ENCODE results near the gene RNF157.

DNA sequence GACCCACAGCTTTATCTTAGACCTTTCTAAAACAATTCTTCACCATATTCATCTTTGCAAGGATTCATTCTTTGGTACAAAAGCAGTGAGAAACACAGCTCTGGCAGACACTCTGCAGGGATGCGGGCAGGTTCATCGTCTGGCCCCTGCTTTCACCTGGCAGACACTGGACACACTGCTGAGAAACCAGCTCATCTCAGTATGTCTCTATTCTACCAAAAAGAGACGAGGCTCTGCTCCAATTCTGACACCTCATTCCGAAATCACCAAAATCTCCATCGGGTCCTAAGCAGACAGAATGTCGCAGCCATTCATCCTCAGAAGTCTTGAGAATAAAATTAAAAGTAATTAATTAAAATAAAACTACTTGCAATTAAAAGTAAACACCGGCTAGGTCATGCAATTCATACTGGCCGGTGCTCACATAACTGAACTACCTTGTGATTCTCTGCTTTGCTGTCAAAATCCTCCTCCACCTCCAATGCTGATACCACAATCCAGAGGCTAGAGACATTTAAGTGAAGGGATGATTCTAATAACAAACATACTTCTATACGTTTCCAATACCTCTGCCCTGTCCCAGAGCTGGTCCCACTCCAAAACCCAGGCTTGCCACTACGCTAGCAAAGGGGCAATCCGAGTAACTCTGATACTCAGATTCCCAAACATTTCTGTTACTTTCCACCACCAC, 1.3 kb downstream of the RNF157 start:
- TF ChIP-seq, protein P1, sequence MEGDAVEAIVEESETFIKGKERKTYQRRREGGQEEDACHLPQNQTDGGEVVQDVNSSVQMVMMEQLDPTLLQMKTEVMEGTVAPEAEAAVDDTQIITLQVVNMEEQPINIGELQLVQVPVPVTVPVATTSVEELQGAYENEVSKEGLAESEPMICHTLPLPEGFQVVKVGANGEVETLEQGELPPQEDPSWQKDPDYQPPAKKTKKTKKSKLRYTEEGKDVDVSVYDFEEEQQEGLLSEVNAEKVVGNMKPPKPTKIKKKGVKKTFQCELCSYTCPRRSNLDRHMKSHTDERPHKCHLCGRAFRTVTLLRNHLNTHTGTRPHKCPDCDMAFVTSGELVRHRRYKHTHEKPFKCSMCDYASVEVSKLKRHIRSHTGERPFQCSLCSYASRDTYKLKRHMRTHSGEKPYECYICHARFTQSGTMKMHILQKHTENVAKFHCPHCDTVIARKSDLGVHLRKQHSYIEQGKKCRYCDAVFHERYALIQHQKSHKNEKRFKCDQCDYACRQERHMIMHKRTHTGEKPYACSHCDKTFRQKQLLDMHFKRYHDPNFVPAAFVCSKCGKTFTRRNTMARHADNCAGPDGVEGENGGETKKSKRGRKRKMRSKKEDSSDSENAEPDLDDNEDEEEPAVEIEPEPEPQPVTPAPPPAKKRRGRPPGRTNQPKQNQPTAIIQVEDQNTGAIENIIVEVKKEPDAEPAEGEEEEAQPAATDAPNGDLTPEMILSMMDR (conservative IDR thresholded peaks at IDR 0.05): no peak
- no peak for TF ChIP-seq ZFX (IDR thresholded peaks at IDR 0.05)
